Activated CD4-positive, alpha-beta T cell treated with anti-CD3 and anti-CD28 coated beads for 1 hour (primary cell): ENCODE data around the gene GRK5.
"Not testable (repeated sequence)": the region's sequence is repeated elsewhere in the genome, so short reads cannot be mapped to it uniquely, and the experiment has no call there.

Source experiments
- DNase-seq: peaks from one replicate; pipeline ENCODE4 v3.0.0-alpha.2; 2020

GRK5 gene

GRCh38 chr10:119447823-119448546 lies 240.6 kb downstream of the GRK5 start:
- no peak for DNase-seq

GRCh38 chr10:119448628-119449584 lies 241.5 kb downstream of the GRK5 start:
- no peak for DNase-seq

DNA sequence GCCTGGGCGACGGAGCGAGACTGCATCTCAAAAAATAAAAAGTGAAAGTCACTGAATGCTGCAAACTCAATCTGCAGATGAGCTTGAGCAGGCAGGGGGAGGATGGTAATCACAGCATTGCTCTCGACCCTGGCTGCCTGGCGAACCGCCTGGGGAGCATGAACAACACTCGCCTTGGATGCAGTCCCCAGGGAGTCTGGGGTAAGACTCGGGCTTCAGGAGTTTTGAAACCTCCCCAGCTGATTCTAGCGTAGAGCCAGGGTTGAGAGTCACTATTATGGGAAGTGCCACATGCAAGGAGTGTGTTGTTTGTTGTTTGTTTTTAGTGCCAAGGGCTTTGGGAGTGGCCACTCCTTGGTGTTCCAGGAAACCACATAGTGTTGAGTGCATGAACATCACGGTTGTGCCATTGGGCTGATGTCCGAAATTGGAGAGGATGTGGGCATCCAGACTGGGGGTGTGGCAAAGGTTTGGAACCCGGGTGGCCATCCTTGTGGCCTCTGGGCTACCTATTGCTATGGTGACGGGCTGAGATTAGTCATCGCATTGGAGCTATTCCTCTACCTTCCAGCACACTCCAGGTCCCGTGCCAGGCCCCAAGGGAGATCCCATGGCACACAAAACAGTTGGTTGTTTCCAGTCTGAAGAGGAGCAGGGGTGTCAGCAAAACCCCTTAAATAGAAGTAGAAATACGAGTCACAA lies 242.5 kb downstream of the GRK5 start:
- DNase-seq = no peak

DNA sequence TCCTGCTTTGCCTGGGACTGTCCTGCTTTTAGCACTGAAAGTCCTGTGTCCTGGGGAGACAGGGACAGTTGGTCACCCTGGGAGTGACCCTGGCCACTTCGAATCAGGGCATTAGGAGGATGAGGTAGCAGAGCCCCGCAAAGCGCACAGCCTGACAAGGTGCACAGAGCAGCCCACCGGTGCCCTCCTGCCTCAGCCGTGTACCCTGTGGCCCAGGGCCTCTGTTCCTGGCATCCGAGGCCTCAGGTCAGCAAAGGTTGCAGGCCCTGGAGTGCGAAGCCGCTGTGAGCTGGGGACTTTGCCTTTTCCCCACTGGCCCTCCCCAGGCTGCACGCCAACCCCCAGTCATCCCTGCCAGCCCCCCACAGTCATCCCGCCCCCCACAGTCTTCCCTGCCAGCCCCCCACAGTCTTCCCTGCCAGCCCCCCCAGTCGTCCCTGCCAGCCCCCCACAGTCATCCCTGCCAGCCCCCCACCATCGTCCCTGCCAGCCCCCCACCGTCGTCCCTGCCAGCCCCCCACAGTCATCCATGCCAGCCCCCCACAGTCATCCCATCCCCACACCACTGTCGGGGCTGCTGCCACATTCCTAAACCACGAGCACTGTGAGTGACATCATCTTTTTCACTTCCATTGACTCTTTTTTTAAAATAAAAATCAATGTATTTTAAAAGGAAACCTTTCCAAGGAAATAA lies 243.4 kb downstream of the GRK5 start:
- DNase-seq = no peak

- DNase-seq = no peak
Measured at GRCh38 chr10:119451300-119451896, 244.0 kb downstream of the GRK5 start.

GRCh38 chr10:119452396-119452795 lies 245.0 kb downstream of the GRK5 start:
- DNase-seq = no peak

- DNase-seq = no peak
Measured at GRCh38 chr10:119453313-119453712, 245.9 kb downstream of the GRK5 start.

- DNase-seq = no peak
Measured at GRCh38 chr10:119454316-119454715, 246.9 kb downstream of the GRK5 start.

- DNase-seq = no peak
Measured at GRCh38 chr10:119454990-119455389, 247.6 kb downstream of the GRK5 start.

DNA sequence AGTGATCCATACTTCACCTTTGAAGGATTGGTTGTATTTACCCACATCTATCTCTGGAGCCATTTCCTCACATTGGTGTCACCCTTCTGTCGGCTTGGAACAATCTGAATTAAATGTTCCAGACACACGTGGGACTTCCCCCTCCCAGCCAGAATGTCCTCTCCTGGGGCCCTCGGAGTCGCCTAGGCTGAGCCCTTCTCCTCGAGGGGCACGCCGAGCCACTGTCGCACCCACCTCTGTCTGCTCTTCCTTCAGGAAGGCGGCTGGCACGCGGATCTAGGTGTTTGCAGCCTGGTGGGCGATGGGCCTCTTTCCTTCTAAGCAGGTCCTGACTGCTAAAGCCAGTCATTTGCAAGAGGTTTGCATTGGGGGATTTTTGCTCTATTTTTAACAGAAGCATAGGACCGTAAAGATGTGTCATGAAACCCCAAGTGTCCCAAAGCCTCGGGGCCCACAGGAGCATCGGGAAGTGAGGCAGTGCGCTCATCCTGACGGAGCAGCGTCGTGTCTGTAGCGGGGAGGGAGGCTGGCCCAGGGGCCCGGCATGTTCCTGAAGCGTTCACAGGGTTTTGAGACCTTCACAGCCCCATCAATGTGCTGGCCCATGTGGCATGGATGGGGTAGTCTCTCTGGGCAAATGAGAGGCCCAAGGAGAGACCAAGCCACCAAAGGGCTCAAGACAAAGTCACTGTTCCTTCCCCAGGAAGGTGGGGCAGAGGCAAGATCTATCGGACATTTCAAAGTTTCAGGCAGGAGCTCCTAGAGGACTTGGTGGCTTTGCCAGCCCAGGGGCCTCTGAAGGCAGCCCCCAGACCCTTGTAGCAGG lies 248.5 kb downstream of the GRK5 start:
- no peak for DNase-seq

GRCh38 chr10:119456435-119456810 lies 249.1 kb downstream of the GRK5 start:
- DNase-seq = no peak

DNA sequence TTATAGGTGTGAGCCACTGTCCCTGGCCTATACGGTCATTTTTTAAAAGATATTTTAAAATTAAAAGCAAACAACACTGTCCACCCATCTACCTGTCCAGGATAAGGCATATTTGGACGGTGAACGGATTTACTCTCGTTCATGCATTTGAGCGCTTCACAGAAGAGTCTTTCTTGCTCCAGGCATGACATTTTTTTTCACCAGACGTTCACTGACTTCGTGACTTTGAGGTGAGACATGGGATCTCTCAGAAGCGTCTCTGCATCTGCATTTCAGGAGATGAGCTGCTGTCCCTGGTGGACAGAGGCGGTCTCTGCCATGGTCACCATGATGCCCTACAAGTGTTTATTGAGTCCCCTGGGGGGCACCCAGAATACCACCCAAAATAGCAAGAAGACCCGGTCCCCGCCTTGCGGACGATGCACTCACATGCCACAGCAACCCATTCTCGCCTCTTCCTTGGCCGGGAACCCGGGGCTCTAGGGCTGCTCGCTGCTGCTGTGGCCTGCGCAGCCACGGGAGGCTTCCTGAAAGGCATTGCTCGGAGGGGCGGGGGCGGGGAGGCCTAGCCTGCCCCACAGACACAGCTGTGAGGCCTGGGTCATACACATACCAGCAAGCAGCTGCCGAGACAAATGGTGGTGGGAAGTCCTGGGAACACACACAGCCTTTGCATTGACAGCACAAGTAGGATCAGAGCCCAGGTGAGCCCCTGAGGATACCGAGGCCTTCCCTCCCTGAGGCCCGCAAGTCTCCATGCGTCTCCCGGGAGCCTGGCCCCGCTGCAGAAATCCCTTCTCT lies 250.8 kb downstream of the GRK5 start:
- no peak for DNase-seq

DNA sequence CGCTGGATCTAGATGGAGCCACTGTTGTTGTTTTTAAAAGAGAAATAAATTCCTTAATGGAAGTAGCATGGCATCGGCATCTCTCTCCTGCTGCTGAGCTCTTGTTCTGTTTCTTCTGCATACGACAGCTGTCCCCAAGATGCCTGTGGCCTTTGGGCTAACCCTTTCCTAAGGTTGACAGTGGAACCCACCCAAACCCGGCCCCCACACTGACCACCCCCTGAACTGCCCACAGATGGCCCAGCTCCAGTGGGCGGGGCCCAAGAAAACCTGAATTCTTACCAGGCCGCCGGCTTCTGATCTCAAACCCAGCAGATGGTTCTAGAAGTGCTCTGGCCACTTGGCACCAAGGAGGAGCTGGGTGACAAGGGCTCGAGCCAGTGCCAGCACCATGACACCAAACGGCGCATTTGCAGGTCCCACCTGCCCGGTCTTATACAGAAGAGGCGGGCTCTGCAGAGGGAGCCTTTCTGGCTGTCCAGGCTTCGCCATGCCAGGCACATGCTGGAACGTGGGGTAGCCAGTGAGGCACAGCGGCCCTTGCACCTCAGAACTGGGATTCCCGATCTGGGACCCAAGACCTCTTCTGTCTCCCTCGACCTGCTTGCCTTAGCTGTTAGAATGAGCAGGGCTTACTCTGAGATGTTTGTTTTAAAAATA lies 252.4 kb downstream of the GRK5 start:
- no peak for DNase-seq

GRCh38 chr10:119460369-119461195 lies 253.2 kb downstream of the GRK5 start:
- no peak for DNase-seq

- DNase-seq = no peak
Measured at GRCh38 chr10:119461380-119461779, 254.0 kb downstream of the GRK5 start.

DNA sequence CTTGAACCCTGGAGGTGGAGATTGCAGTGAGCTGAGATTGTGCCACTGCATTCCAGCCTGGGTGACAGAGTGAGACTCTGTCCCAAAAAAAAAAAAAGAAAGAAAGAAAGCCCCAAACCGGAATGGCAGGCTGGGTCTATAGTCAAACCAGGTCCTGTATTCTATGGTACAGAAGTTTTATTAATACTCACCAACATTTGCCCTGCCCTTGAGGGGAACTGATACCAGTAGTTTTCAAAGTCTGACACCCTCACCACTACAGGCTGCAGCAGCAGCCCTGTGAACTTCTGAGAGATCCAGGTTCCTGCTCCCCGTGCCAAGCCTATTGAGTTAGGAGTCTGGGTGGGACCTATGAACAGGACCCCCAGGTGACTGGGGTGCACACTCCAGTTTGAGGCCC lies 254.6 kb downstream of the GRK5 start:
- no peak for DNase-seq

- no peak for DNase-seq
Measured at GRCh38 chr10:119462773-119463172, 255.4 kb downstream of the GRK5 start.

GRCh38 chr10:119463195-119463594 lies 255.8 kb downstream of the GRK5 start:
- not testable (repeated sequence) for DNase-seq

GRCh38 chr10:119465085-119465484 lies 257.7 kb downstream of the GRK5 start:
- no peak for DNase-seq
